NK-92 (cell line): Measurements from ENCODE around the gene TAOK3.
"Not testable (repeated sequence)": the region's sequence is repeated elsewhere in the genome, so short reads cannot be mapped to it uniquely, and the experiment has no call there.

Source experiments
- DNase-seq: peaks from one replicate; lab custom pipeline; 2025; ENCODE audit not compliant: unreplicated experiment; lab: John Stamatoyannopoulos, UW

TAOK3 gene

GRCh38 chr12:118342090-118342489 is 30.6 kb downstream of the TAOK3 start:
- DNase-seq = no peak

GRCh38 chr12:118337194-118337838 is 35.4 kb downstream of the TAOK3 start:
- DNase-seq = no peak

DNA sequence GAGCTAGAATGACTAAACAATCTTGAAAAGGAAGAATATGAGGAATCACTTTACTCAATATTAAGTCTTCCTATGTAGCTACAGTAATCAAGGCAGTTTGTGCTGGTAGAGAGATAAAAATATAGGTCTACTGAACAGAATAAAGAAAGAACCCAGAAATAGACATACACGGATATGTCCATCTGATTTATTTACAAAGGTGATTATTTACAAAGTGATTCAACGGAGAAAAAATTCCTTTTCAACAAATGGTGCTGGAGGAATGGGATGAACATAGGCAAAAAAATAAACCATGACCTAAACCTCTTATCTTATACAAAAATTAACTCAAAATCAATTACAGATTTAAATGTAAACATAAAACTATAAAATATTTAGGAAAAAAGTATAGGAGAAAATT is 36.6 kb downstream of the TAOK3 start:
- DNase-seq = no peak

GRCh38 chr12:118334939-118335567 is 37.7 kb downstream of the TAOK3 start:
- DNase-seq = no peak

GRCh38 chr12:118334241-118334640 is 38.5 kb downstream of the TAOK3 start:
- DNase-seq = no peak

GRCh38 chr12:118332511-118332910 is 40.2 kb downstream of the TAOK3 start:
- no peak for DNase-seq

- no peak for DNase-seq
These were observed 42.2 kb downstream of the TAOK3 start for GRCh38 chr12:118330421-118331018.

GRCh38 chr12:118328486-118329330 is 44.0 kb downstream of the TAOK3 start:
- DNase-seq = no peak

DNA sequence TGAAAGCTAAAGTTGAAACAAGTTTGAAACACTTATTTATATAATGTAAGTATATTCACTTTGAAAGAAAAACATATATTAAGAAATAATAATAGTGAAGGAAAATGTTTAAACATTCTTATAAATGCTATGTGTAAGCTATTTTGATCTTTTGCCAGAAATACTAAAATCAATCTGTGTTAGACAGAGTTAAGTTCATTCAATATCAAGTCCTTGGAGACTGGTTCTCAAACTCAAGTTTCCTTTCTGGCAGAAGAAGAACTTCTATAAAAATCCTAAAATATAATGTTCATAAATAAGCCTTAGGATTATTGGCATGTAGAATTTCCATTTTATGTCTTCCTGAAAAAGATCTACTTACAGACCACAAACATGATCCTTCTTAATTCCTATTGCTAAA is 45.3 kb downstream of the TAOK3 start:
- DNase-seq = no peak

- no peak for DNase-seq
These were observed 45.7 kb downstream of the TAOK3 start for GRCh38 chr12:118326991-118327390.

GRCh38 chr12:118325081-118325480 is 47.6 kb downstream of the TAOK3 start:
- no peak for DNase-seq

DNA sequence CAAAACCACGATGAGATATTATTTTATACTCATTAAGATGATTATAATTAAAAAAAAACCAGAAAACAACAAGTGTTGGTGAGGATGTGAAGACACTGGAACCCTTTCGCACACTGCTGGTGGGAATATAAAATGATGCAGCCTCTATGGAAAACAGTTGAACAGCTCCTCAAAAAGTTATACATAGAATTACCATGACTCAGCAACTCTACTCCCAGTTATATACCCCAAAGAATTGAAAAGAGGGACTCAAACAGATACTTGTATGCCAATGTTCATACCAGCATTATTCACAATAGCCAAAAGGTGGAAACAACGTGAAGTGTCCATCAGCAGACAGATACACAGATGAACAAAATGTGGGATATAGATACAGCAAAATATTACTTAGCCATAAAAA is 53.1 kb downstream of the TAOK3 start:
- no peak for DNase-seq

DNA sequence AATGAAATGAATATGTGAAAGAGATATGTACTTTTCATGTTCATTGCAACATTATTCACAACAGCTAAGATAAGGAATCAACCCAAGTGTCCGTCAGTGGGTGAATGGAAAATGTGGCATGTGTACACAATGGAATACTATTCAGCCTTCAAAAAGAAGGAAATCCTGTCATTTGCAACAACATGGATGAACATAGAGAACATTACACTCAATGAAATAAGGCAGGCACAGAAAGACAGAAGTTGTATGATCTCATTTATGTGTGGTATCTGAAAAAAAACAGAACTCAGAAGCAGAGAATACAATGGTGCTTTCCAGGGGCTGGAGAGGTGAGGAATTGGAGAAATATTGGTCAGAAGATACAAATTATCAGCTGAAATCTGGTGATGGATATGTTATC is 54.0 kb downstream of the TAOK3 start:
- no peak for DNase-seq

DNA sequence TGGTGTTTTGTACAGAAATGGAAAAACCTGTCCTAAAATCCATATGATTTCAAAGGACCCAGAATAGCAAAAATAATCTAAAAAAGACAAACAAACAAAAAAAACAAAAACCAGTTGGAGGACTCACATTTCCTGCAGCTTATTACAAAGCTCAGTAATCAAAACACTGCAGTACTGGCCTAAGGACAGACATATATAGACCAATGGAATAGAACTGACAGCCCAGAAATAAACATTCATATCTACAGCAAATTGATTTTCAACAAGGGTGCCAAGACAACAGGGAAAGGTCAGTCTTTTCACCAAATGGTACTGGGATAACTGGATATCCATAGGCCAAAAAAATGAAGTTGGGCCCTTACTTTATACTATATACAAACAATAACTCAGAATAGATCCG is 55.0 kb downstream of the TAOK3 start:
- no peak for DNase-seq

GRCh38 chr12:118315821-118316220 is 56.9 kb downstream of the TAOK3 start:
- DNase-seq = no peak

DNA sequence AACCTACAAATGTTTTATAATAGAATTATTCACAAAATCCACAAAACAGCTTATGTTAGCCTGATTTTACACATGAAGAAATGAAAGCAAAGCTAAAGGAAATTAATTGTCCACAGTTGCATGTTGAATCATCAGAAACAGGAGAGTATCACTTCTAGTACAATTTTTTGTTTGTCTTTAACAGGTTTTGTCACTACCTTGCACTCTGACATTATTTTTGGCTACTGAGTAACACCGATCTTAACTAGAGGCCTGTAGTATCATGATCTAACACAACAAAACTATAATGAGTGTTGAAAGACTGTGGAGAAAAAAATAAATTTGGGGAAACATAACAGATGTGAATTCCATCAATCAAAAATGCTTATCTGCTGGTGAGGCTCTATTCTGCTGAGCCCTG is 60.1 kb downstream of the TAOK3 start:
- DNase-seq = no peak

GRCh38 chr12:118311666-118312065 is 61.0 kb downstream of the TAOK3 start:
- no peak for DNase-seq

- DNase-seq = no peak
These were observed 62.4 kb downstream of the TAOK3 start for GRCh38 chr12:118310320-118310719.

GRCh38 chr12:118308006-118308405 is 64.7 kb downstream of the TAOK3 start:
- not testable (repeated sequence) for DNase-seq

DNA sequence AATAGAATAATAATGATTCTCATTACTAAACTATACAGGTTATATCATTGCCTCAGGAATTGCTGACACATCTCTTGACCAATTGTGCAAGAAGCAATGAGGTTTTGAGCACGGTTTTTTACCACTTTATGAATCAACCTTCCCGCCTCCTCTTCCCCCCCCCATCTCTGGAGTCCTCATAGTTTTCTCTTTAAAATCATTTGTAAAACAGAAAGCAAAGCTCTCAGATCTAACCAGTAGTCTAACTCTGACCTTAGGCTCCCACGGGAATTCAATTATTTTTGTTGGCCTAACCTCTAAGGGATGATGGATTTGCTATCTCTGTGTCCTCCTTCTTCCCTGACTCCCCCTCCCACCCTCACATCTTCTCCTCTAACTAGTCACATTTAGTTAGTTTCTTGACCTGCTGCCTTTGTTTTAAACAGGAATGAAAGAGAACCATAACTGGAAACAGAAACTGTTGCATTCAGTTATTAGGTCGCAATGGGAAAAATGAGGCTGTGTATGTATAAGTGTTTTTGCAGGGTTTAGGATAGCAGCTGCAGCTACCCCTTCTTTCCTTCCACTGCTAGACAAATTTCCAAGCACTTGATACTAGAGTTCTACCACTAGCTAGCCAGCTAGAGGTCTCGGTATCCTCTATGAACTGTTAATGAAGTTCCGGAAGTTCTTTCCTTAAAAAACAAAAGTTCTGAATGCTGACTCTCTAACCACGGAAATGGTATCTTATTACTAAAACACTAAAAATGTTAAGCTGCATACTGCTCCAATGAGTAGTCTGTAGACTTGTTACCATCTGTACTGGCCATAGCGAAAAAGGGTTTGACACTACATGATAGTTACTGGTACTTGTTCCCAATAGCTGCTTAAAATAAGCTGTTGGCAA is 65.4 kb downstream of the TAOK3 start:
- no peak for DNase-seq

- no peak for DNase-seq
These were observed 68.6 kb downstream of the TAOK3 start for GRCh38 chr12:118304093-118304492.
